ENCODE results near the gene OGFOD3.

DNA sequence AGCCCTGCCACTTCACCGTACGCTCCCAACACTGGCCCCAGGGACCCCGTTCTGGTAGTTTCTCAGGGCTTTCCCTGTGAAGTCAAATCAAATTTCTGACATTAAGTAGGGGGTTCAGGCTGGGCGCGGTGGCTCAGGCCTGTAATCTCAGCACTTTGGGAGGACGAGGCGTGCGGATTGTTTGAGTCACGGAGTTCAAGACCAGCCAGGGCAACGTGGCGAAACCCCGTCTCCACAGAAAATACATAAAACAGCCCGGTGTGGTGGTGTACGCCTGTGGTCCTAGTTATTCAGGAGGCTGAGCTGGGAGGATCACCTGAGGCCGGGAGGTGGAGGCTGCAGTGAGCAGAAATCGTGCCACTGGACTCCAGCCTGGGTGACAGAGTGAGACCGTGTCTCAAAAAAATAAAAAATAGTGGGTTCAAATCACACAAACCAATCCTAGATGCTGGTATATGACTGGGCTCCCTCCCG is 31.5 kb upstream of the OGFOD3 start:
- TF ChIP-seq, protein P1, sequence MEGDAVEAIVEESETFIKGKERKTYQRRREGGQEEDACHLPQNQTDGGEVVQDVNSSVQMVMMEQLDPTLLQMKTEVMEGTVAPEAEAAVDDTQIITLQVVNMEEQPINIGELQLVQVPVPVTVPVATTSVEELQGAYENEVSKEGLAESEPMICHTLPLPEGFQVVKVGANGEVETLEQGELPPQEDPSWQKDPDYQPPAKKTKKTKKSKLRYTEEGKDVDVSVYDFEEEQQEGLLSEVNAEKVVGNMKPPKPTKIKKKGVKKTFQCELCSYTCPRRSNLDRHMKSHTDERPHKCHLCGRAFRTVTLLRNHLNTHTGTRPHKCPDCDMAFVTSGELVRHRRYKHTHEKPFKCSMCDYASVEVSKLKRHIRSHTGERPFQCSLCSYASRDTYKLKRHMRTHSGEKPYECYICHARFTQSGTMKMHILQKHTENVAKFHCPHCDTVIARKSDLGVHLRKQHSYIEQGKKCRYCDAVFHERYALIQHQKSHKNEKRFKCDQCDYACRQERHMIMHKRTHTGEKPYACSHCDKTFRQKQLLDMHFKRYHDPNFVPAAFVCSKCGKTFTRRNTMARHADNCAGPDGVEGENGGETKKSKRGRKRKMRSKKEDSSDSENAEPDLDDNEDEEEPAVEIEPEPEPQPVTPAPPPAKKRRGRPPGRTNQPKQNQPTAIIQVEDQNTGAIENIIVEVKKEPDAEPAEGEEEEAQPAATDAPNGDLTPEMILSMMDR (IDR thresholded peaks at IDR 0.05), result no peak
- no peak for TF ChIP-seq ZFX (IDR thresholded peaks at IDR 0.05; ENCODE audit: borderline replicate concordance)

Measured in 22Rv1 (cell line).